ENCODE data around the gene IFITM1.
"Not testable (repeated sequence)": the region's sequence is repeated elsewhere in the genome, so short reads cannot be mapped to it uniquely, and the experiment has no call there.

IFITM1 gene

DNA sequence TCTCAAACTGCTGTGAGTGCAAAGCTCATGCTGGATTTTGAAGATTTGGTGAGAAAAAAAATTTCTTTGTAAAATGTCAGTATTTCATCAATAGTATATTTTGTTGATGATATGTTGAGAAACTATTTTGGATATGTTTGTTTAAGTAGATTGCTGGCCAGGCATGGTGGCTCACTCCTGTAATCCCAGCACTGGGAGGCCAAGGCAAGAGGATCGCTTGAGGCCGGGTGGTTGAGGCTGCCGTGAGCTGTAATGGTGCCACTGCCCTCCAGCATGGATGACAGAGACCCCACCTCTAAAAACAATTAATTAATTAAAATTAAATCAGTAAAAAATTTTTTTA lies 13.7 kb downstream of the IFITM1 start:
- no peak for FAIRE-seq

GRCh38 chr11:328012-328411 lies 14.2 kb downstream of the IFITM1 start:
- no peak for FAIRE-seq

- FAIRE-seq = not testable (repeated sequence)
Measured at GRCh38 chr11:328516-329100, 14.8 kb downstream of the IFITM1 start.

GRCh38 chr11:329886-330253 lies 16.0 kb downstream of the IFITM1 start:
- FAIRE-seq = no peak

DNA sequence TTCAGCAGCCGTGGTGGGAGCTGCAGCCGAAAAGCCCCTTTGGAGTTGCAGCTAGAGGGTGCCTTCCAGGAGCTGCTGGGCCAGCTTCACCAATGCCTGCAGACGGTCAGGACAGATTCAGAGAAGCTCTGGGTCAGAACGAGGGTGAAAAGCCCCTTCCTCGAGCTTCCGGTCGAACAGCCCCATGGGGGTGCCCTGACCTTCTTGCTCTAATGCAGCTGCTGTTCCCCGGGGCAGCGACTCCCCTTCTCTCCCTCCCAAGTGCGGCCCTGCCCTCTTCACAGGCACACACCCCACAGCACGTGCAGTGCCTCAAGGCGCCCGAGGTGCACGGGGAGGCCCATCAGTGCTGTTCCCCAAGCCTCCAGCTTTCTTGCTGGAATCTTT lies 16.5 kb downstream of the IFITM1 start:
- no peak for FAIRE-seq

- no peak for FAIRE-seq
Measured at GRCh38 chr11:330694-331357, 17.0 kb downstream of the IFITM1 start.

DNA sequence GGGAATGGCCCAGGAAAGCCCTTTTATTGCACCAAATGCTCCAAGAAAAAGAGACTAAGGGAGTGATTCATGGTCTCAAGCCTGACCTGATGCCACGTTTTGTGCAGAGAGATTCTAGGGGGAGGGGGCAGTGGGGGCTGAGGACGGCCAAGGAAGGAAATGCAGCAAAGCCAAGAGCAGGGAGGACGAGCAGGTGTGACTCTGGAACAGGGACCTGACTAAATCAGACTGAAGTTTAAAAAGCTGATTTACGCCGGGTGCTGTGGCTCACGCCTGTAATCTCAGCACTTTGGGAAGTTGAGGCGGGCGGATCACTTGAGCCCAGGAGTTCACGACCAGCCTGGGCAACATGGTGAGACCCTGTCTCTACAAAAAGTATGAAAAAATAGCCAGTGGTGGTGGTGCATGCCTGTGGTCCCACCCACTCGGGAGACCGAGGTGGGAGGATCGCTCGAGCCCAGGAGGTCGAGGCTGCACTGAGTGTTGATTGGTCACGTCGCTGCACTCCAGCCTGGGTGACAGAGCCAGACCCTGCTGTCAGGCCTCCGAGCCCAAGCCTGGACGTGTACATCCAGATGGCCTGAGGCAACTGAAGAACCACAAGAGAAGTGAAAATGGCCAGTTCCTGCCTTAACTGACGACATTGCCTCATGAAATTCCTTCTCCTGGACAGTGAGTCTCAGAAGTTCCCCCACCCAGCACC lies 17.7 kb downstream of the IFITM1 start:
- no peak for FAIRE-seq

GRCh38 chr11:332651-333480 lies 19.0 kb downstream of the IFITM1 start:
- no peak for FAIRE-seq

DNA sequence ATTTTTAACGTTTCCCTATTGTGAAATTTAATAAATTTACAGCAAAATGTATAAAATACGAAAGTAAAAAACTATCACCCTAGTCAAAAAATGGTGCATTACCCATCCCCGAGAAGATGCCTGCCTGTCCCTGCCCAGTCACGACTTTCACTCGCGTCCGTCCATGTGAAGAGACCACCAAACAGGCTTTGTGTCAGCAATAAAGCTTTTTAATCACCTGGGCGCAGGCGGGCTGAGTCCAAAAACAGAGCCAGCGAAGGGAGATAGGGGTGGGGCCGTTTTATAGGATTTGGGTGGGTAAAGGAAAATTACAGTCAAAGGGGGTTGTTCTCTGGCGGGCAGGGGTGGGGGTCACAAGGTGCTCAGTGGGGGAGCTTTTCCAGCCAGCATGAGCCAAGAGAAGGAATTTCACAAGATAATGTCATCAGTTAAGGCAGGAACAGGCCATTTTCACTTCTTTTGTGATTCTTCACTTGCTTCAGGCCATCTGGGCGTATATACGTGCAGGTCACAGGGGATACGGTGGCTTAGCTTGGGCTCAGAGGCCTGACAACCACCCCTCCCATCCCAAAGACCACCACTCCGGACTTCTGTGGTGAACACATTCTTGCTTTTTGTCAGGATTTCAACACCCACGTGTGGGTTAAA lies 19.9 kb downstream of the IFITM1 start:
- FAIRE-seq = not testable (repeated sequence)

GRCh38 chr11:334264-334994 lies 20.6 kb downstream of the IFITM1 start:
- FAIRE-seq = peak; percentile 18

DNA sequence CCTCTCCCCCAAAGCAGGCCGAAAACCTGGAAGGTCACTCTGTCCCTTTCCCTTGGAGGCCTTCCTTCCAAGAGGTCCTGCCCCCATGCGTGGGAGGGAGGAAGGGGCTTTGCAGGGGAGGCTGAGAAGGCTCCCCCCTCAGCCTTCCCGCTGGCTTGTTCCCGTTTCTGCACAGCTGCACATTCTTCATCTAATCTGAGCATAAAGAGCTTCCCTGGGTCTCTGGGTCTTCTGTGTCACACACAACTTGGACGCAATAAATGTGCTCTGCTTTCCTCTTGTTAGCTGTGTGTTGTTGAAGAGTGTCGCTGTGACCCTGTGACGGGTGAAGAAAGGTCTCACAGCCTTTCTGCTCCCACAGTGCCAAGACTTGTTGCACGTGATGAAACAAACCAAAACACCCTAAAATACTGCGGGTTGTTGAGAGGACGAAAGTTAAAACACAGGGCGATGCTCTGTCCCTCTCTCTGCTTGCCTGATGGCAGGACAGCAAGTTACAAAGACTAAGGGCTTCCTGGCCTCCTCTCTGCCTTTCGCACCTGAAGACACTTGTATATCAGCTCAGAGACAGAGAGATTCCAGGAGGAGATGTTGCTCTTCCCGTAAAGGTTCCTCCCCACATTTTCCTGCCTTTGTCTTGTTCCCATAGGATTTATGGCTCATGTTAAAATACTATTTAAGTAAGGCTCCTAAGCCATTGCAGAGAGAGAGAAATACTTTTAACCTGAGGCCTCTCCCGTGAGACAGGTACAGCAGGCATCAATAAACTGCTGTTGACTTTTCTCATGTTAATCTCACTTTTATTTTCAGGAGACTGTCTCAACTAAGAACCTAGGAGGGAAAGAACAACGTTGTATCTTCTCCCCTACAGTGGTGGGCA lies 22.2 kb downstream of the IFITM1 start:
- peak; percentile 95 for FAIRE-seq

DNA sequence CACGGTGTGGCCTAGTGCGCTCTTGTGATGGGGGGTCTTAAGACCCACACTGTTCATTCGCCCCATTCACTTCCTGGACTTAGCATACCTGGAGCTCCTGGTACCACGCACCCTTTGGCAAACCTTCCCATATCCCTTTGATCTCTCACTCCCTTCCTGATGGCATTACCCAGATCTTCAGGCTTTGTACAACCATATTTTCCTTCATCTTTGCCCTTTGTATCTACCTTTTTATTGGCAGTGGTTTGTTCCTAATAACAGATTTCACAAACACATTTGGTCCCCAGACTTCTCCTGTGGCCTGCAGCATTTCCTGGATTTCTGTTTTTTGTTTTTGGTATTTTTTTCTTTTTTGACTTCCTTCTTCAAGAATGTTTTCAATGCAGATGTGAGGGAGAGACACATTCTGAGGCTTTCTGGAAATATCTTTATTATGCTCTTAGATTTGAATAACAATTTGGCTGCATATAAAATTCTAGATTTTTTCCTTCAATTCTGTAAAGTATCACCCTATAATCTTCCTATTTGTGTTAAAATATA lies 22.9 kb downstream of the IFITM1 start:
- peak; percentile 97 for FAIRE-seq

DNA sequence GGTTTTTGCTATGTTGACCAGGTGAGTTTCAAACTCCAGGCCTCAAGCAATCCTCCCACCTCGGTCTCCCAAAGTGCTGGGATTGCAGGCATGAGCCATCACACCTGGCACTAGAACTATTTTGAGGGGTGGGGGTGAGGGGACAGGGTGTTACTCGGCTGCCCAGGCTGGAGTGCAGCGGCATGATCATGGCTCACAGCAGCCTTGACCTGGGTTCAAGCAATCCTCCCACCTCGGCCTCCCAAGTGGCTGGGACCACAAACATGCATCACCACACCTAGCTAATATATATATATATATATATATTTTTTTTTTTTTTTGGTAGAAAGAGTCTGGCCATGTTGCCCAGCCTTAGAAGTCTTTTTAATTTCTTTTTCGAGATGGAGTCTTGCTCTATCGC lies 23.9 kb downstream of the IFITM1 start:
- FAIRE-seq = no peak

DNA sequence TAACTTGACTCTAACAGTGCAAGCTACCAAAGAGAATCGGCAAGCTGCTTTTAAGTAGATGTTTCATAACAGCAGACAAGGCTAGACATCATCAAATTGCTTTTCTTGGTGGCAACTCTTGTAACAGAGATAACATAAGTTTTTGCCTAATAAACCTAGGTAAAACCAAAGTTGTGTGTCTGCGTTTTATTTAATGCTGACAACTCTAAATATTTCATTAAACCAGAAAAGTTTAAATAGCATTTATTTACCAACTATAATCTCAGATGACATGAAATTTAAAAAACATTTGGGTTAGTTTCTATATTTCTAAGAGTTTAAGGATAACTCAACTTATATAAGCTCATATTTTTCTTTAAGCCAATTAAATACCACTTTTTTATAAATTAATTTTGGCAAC lies 26.1 kb downstream of the IFITM1 start:
- FAIRE-seq = peak; percentile 45

GRCh38 chr11:340539-341512 lies 27.0 kb downstream of the IFITM1 start:
- no peak for FAIRE-seq

DNA sequence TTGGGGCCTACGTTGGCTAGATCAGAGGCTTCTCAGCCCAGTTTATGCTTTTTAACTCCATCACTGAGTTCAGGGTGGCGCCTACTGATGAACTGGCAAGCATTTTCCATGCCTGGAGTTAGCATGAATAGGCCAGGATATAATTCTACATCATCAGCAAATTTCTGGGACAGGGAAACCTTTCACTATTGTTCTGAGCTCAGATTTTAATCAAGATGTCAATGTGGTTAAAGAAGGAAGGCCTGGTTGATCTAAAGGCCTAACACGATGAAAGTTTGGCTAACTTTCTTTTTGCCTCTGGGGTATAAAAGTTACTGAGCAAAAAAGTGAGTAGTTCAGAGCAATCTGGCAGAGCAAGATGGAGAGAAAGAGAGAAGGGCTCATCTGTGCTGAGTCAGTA lies 28.5 kb downstream of the IFITM1 start:
- no peak for FAIRE-seq

DNA sequence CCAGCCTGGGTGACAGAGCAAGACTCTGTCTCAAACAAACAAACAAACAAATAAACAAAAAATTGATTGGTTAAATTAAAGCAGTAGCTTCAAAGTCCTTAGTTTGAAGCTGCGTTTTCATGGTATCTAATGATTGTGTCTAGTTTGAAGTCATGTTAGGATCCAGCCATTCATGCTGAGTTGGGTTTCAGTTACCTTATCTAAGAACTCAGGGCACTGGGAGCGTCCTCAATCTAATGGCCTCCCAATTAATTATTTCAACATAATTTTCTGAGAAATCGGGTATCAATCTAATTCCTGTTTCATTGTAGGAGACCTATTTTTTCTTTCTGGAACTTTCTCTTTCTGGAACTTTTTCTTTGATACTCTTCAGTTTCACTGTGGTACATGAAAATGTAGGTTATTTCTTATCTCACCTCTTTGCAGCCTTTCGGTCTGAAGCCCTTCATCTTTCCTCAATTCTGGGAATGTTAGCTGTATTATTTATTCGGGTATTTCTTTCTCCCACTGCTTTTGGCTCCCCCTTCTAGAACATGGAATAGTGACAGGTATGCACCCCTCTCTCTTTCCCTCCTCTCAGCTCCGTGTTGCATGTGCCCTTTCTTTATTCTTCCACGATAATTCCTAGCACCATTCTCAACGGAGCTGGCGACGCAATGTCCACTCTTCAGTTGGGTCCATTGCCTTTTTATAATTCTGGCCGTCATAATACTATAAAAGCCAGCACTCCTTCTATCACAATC lies 31.2 kb downstream of the IFITM1 start:
- no peak for FAIRE-seq

GRCh38 chr11:346529-346928 lies 32.7 kb downstream of the IFITM1 start:
- FAIRE-seq = no peak

Measured in endometrium (tissue), 2 donors.